Adipose tissue (tissue), 3 donors: ENCODE data around the gene PLEKHG7. TPM values are rescaled to one million over a fixed set of nuclear protein-coding genes. Genes with fewer than 3 reads are reported as not detected.

Source experiments
- H3K27ac ChIP-seq: one replicate; pipeline ENCODE4 v1.5.1; 2013; ENCODE audit warnings: low read depth, low read length
- WGBS, 3 donors: extraction: QIAGEN DNeasy Blood & Tissue Kit; methylation state at CpG; one replicate each; pipeline ENCODE4 v1.1.7; 2013; 5-methylcytosine and 5-hydroxymethylcytosine counted together
- polyA plus RNA-seq, 3 donors: library from polyadenylated mRNA; stranded (reverse); fragments of 200-250 nt; gene quantifications; one replicate each; pipeline ENCODE4 v1.2.3, GENCODE V29; 2013
- donor health status: healthy with polysubstance abuse.
- donor health status: Bipolar disorder and iron deficiency.
- donor health status: healthy.

Gene PLEKHG7
- polyA plus RNA-seq, 3 donors = 0.01 to 0.67 TPM; not detected in 1

GRCh38 chr12:92701441-92701840 lies 1.3 kb upstream of the PLEKHG7 start:
- H3K27ac ChIP-seq = no peak overlapping the region
- WGBS, 3 donors = 71 to 77% (median 75%) methylated on average over 1 of the region's 1 CpG

GRCh38 chr12:92703786-92704185 lies 997 bp downstream of the PLEKHG7 start:
- WGBS, 3 donors = 66 to 79% (median 69%) methylated on average over 4 of the region's 4 CpGs
- no peak overlapping the region for H3K27ac ChIP-seq

GRCh38 chr12:92706594-92706993 lies 3.8 kb downstream of the PLEKHG7 start:
- H3K27ac ChIP-seq = no peak overlapping the region
- 93 to 98% (median 97%) methylated on average over 7 of the region's 7 CpGs for WGBS, 3 donors

- WGBS, 3 donors = 87 to 91% (median 88%) methylated on average over 1 of the region's 1 CpG
- no peak overlapping the region for H3K27ac ChIP-seq
These were observed 5.1 kb downstream of the PLEKHG7 start for GRCh38 chr12:92707926-92708325.

- WGBS, 3 donors = 39 to 64% (median 60%) methylated on average over 1 of the region's 1 CpG
- no peak overlapping the region for H3K27ac ChIP-seq
These were observed 12.8 kb downstream of the PLEKHG7 start for GRCh38 chr12:92715625-92716024.

GRCh38 chr12:92717202-92717601 lies 14.4 kb downstream of the PLEKHG7 start:
- no peak overlapping the region for H3K27ac ChIP-seq
- WGBS, 3 donors = 54 to 72% (median 61%) methylated on average over 2 of the region's 2 CpGs

GRCh38 chr12:92718483-92718990 lies 15.7 kb downstream of the PLEKHG7 start:
- WGBS, 3 donors = 73 to 92% (median 85%) methylated on average over 2 of the region's 2 CpGs
- no peak overlapping the region for H3K27ac ChIP-seq

- WGBS, 3 donors = 45 to 60% (median 52%) methylated on average over 6 of the region's 6 CpGs
These were observed 16.9 kb downstream of the PLEKHG7 start for GRCh38 chr12:92719674-92720073.

GRCh38 chr12:92721130-92721529 lies 18.3 kb downstream of the PLEKHG7 start:
- 87 to 88% (median 88%) methylated on average over 8 of the region's 8 CpGs for WGBS, 3 donors
- H3K27ac ChIP-seq = no peak overlapping the region

More at GRCh38 chr12:92719674-92720073, 16.9 kb downstream of the PLEKHG7 start:
- no peak overlapping the region for H3K27ac ChIP-seq

GRCh38 chr12:92721656-92722055 lies 18.9 kb downstream of the PLEKHG7 start:
- no peak overlapping the region for H3K27ac ChIP-seq
- 77 to 83% (median 83%) methylated on average over 1 of the region's 1 CpG for WGBS, 3 donors

- 64 to 82% (median 77%) methylated on average over 3 of the region's 3 CpGs for WGBS, 3 donors
- H3K27ac ChIP-seq = no peak overlapping the region
These were observed 20.1 kb downstream of the PLEKHG7 start for GRCh38 chr12:92722897-92723296.

GRCh38 chr12:92726850-92727249 lies 24.1 kb downstream of the PLEKHG7 start:
- WGBS, 3 donors = 86 to 95% (median 89%) methylated on average over 4 of the region's 4 CpGs
- no peak overlapping the region for H3K27ac ChIP-seq

GRCh38 chr12:92729773-92730305 lies 27.1 kb downstream of the PLEKHG7 start:
- H3K27ac ChIP-seq = no peak overlapping the region
- 62 to 67% (median 63%) methylated on average over 1 of the region's 1 CpG for WGBS, 3 donors

- WGBS, 3 donors = 90 to 97% (median 95%) methylated on average over 5 of the region's 5 CpGs
- no peak overlapping the region for H3K27ac ChIP-seq
These were observed 28.0 kb downstream of the PLEKHG7 start for GRCh38 chr12:92730758-92731157.

GRCh38 chr12:92732216-92732615 lies 29.4 kb downstream of the PLEKHG7 start:
- 80 to 89% (median 84%) methylated on average over 5 of the region's 5 CpGs for WGBS, 3 donors

GRCh38 chr12:92732716-92733115 lies 29.9 kb downstream of the PLEKHG7 start:
- WGBS, 3 donors = 86 to 89% (median 88%) methylated on average over 6 of the region's 6 CpGs
- no peak overlapping the region for H3K27ac ChIP-seq

More at GRCh38 chr12:92732216-92732615, 29.4 kb downstream of the PLEKHG7 start:
- no peak overlapping the region for H3K27ac ChIP-seq

GRCh38 chr12:92733181-92733580 lies 30.4 kb downstream of the PLEKHG7 start:
- 78 to 86% (median 83%) methylated on average over 6 of the region's 6 CpGs for WGBS, 3 donors
- no peak overlapping the region for H3K27ac ChIP-seq

GRCh38 chr12:92733661-92734060 lies 30.9 kb downstream of the PLEKHG7 start:
- H3K27ac ChIP-seq = no peak overlapping the region
- 72 to 73% (median 73%) methylated on average over 3 of the region's 3 CpGs for WGBS, 3 donors

- WGBS, 3 donors = 26 to 45% (median 38%) methylated on average over 3 of the region's 3 CpGs
- H3K27ac ChIP-seq = no peak overlapping the region
These were observed 32.4 kb downstream of the PLEKHG7 start for GRCh38 chr12:92735131-92735721.

GRCh38 chr12:92736605-92737004 lies 33.8 kb downstream of the PLEKHG7 start:
- WGBS, 3 donors = 57 to 83% (median 79%) methylated on average over 6 of the region's 6 CpGs
- H3K27ac ChIP-seq = no peak overlapping the region
